Dermis blood vessel endothelial cell (primary cell): ENCODE measurements around the gene ELAPOR2. TPM values are rescaled to one million over a fixed set of nuclear protein-coding genes. Genes with fewer than 3 reads are reported as not detected.
"Not testable (repeated sequence)": the region's sequence is repeated elsewhere in the genome, so short reads cannot be mapped to it uniquely, and the experiment has no call there.

Experiments used
- DNase-seq: peaks from one replicate; pipeline ENCODE4 v3.0.0; 2010
- total RNA-seq: library from RNA; depleted of rRNA; stranded (reverse); fragments of >200 nt; gene quantifications from 2 replicates; pipeline ENCODE4 v1.2.3, GENCODE V29; 2014

The ELAPOR2 gene
- total RNA-seq, 1 donor from 2014 or later, result 108 TPM

GRCh38 chr7:87039691-87040299 is 19.7 kb downstream of the ELAPOR2 start:
- DNase-seq, result not testable (repeated sequence)

GRCh38 chr7:87038993-87039690 is 20.3 kb downstream of the ELAPOR2 start:
- no peak for DNase-seq

- DNase-seq, result no peak
These were observed 22.5 kb downstream of the ELAPOR2 start for GRCh38 chr7:87036985-87037384.

GRCh38 chr7:87032604-87033339 is 26.7 kb downstream of the ELAPOR2 start:
- DNase-seq, result no peak

GRCh38 chr7:87029078-87029477 is 30.4 kb downstream of the ELAPOR2 start:
- DNase-seq, result no peak

- DNase-seq, result no peak
These were observed 30.8 kb downstream of the ELAPOR2 start for GRCh38 chr7:87028636-87029035.

GRCh38 chr7:87027900-87028299 is 31.6 kb downstream of the ELAPOR2 start:
- DNase-seq, result no peak

- no peak for DNase-seq
These were observed 38.2 kb downstream of the ELAPOR2 start for GRCh38 chr7:87021285-87021684.

GRCh38 chr7:87016606-87017005 is 42.8 kb downstream of the ELAPOR2 start:
- no peak for DNase-seq

GRCh38 chr7:87013840-87014190 is 45.6 kb downstream of the ELAPOR2 start:
- no peak for DNase-seq

GRCh38 chr7:87013136-87013839 is 46.2 kb downstream of the ELAPOR2 start:
- DNase-seq, result no peak

Other genes with a start within 250 kb of the ELAPOR2 start
- gene DMTF1, start 92.8 kb upstream of the ELAPOR2 start, total RNA-seq, result 44.4 and 72.0 TPM in 2 replicates
- gene TMEM243, start 160.1 kb upstream of the ELAPOR2 start, total RNA-seq, result 20.8 and 31.1 TPM in 2 replicates